Thymus (tissue), 11 donors: ENCODE results near the gene CASR. TPM values are rescaled to one million over a fixed set of nuclear protein-coding genes. Genes with fewer than 3 reads are reported as not detected.

Source experiments
- DNase-seq, 9 donors: peaks; one replicate each; pipeline ENCODE4 v3.0.0-alpha.2; 2013; ENCODE audit warnings: low spot score in 9 of 9, low read depth in 6 of 9, missing footprints in 1 of 9
- H3K27ac ChIP-seq, 2 donors: one replicate each; pipeline ENCODE4 v1.5.1; 2013; ENCODE audit warnings: control low read depth in 1 of 2, low read depth in 1 of 2, low read length in 1 of 2, mild to moderate bottlenecking in 1 of 2, moderate library complexity in 1 of 2
- H3K27me3 ChIP-seq, 2 donors: one replicate each; pipeline ENCODE4 v1.5.1; 2013; ENCODE audit warnings: low read length in 1 of 2; ENCODE audit not compliant: control insufficient read depth in 2 of 2, insufficient read depth in 1 of 2
- H3K36me3 ChIP-seq, 2 donors: one replicate each; pipeline ENCODE4 v1.5.1; 2013; ENCODE audit warnings: low read length in 1 of 2, mild to moderate bottlenecking in 1 of 2, moderate library complexity in 1 of 2; ENCODE audit not compliant: control insufficient read depth in 2 of 2, insufficient read depth in 2 of 2
- H3K4me1 ChIP-seq, 2 donors: one replicate each; pipeline ENCODE4 v1.5.1; 2013; ENCODE audit warnings: low read length in 2 of 2; ENCODE audit not compliant: control insufficient read depth in 2 of 2, insufficient read depth in 2 of 2
- H3K4me3 ChIP-seq, 2 donors: one replicate each; pipeline ENCODE4 v1.5.1; 2013; ENCODE audit warnings: low read length in 2 of 2, control low read depth in 1 of 2, mild to moderate bottlenecking in 1 of 2
- H3K9me3 ChIP-seq, 2 donors: one replicate each; pipeline ENCODE4 v1.5.1; 2013; ENCODE audit warnings: low read length in 1 of 2, mild to moderate bottlenecking in 1 of 2; ENCODE audit not compliant: control insufficient read depth in 2 of 2, insufficient read depth in 1 of 2
- WGBS: extraction: QIAGEN DNeasy Blood & Tissue Kit; methylation state at CpG from one replicate; pipeline ENCODE4 v1.1.7; 2013; 5-methylcytosine and 5-hydroxymethylcytosine counted together
- polyA plus RNA-seq: library from polyadenylated mRNA; stranded (reverse); fragments of 200-250 nt; gene quantifications from one replicate; pipeline ENCODE4 v1.2.3, GENCODE V29; 2013
- total RNA-seq: library from RNA; stranded (reverse); fragments of 120-200 nt; gene quantifications from one replicate; pipeline ENCODE4 v1.2.4, GENCODE V29; 2013
- donor health status: healthy.

The CASR gene
- total and polyA plus RNA-seq, 2 donors: 0.09 to 0.43 TPM

- H3K4me1 ChIP-seq: peaks cover 0 to 2% of the 10 kb centered on the region in 2 donors
- no peaks in the 10 kb centered on the region for H3K27me3 ChIP-seq
- DNase-seq: peak in 3 of 9 donors; percentile 27 to 53 (median 34)
- no peak overlapping the region for H3K27ac ChIP-seq
- WGBS: 13% methylated on average over 7 of the region's 7 CpGs
- H3K9me3 ChIP-seq: no peaks in the 10 kb centered on the region
- H3K4me3 ChIP-seq: no peak overlapping the region
- no peaks in the 10 kb centered on the region for H3K36me3 ChIP-seq
Measured at GRCh38 chr3:122258757-122259371, 75.4 kb downstream of the CASR start.

- no peaks in the 10 kb centered on the region for H3K27me3 ChIP-seq
- H3K36me3 ChIP-seq: no peaks in the 10 kb centered on the region
- H3K4me3 ChIP-seq: no peak overlapping the region
- peaks cover 0 to 2% of the 10 kb centered on the region in 2 donors for H3K4me1 ChIP-seq
- WGBS: 98% methylated on average over 2 of the region's 2 CpGs
- H3K9me3 ChIP-seq: no peaks in the 10 kb centered on the region
- DNase-seq: no peak
- no peak overlapping the region for H3K27ac ChIP-seq
Measured at GRCh38 chr3:122260206-122260605, 76.7 kb downstream of the CASR start.

GRCh38 chr3:122263058-122263457 is 79.6 kb downstream of the CASR start:
- Histone ChIP-seq H3K4me1 (peaks cover 0 to 2% of the 10 kb centered on the region in 2 donors), H3K4me3 (no peak overlapping the region), H3K36me3 (no peaks in the 10 kb centered on the region), H3K27ac (no peak overlapping the region), H3K27me3 (no peaks in the 10 kb centered on the region), H3K9me3 (no peaks in the 10 kb centered on the region)
- WGBS: 96% methylated on average over 2 of the region's 2 CpGs
- DNase-seq: no peak

- no peak overlapping the region for H3K27ac ChIP-seq
- no peaks in the 10 kb centered on the region for H3K36me3 ChIP-seq
- H3K27me3 ChIP-seq: no peaks in the 10 kb centered on the region
- H3K4me1 ChIP-seq: no peaks in the 10 kb centered on the region
- DNase-seq: no peak
- H3K4me3 ChIP-seq: no peak overlapping the region
- H3K9me3 ChIP-seq: no peaks in the 10 kb centered on the region
Measured at GRCh38 chr3:122263974-122264588, 80.6 kb downstream of the CASR start.

- Histone ChIP-seq H3K27ac (no peak overlapping the region), H3K27me3 (no peaks in the 10 kb centered on the region), H3K4me3 (no peak overlapping the region), H3K9me3 (no peaks in the 10 kb centered on the region), H3K4me1 (peaks cover under 1 to 1% of the 10 kb centered on the region in 2 donors), H3K36me3 (no peaks in the 10 kb centered on the region)
- peak in 1 of 9 donors; percentile 23 for DNase-seq
- 55% methylated on average over 3 of the region's 3 CpGs for WGBS
Measured at GRCh38 chr3:122265957-122266356, 82.5 kb downstream of the CASR start.

- Histone ChIP-seq H3K27ac (no peak overlapping the region), H3K4me3 (no peak overlapping the region), H3K4me1 (peaks cover 14 to 17% of the 10 kb centered on the region in 2 donors), H3K9me3 (no peaks in the 10 kb centered on the region), H3K36me3 (no peaks in the 10 kb centered on the region), H3K27me3 (no peaks in the 10 kb centered on the region)
- WGBS: 96% methylated on average over 1 of the region's 1 CpG
- no peak for DNase-seq
Measured at GRCh38 chr3:122268257-122269024, 85.0 kb downstream of the CASR start.

- H3K27ac ChIP-seq: no peak overlapping the region
- H3K4me3 ChIP-seq: no peak overlapping the region
- 99% methylated on average over 2 of the region's 2 CpGs for WGBS
- H3K4me1 ChIP-seq: peaks cover 20 to 22% of the 10 kb centered on the region in 2 donors
- H3K27me3 ChIP-seq: no peaks in the 10 kb centered on the region
- DNase-seq: no peak
- no peaks in the 10 kb centered on the region for H3K36me3 ChIP-seq
- no peaks in the 10 kb centered on the region for H3K9me3 ChIP-seq
Measured at GRCh38 chr3:122269045-122269444, 85.6 kb downstream of the CASR start.

GRCh38 chr3:122271246-122271898 is 87.9 kb downstream of the CASR start:
- Histone ChIP-seq H3K36me3 (no peaks in the 10 kb centered on the region), H3K4me1 (peaks cover 22% of the 10 kb centered on the region in 2 donors), H3K27ac (peak overlapping the region; percentile 5 to 36), H3K27me3 (no peaks in the 10 kb centered on the region), H3K4me3 (no peak overlapping the region), H3K9me3 (no peaks in the 10 kb centered on the region)
- 14% methylated on average over 3 of the region's 3 CpGs for WGBS
- peak in 8 of 9 donors; percentile 30 to 87 (median 58) for DNase-seq

- Histone ChIP-seq H3K4me3 (no peak overlapping the region), H3K4me1 (peaks cover 22% of the 10 kb centered on the region in 2 donors), H3K9me3 (no peaks in the 10 kb centered on the region)
Measured at GRCh38 chr3:122272879-122273278, 89.4 kb downstream of the CASR start.

More at GRCh38 chr3:122272879-122273278, 89.4 kb downstream of the CASR start:
- Histone ChIP-seq H3K27ac (no peak overlapping the region), H3K36me3 (no peaks in the 10 kb centered on the region), H3K27me3 (no peaks in the 10 kb centered on the region)
- DNase-seq: no peak
